HepG2 (cell line): Measurements from ENCODE around the gene ZNF230. TPM values are rescaled to one million over a fixed set of nuclear protein-coding genes. Genes with fewer than 3 reads are reported as not detected.

Experiments
- ELF1 ChIP-seq: sonication (generic); formaldehyde crosslinking; IDR thresholded peaks from 2 replicates; pipeline ENCODE4 v1.4.0; 2020; ENCODE audit warnings: missing genetic modification reagents
- GABPA ChIP-seq, 2 experiments: IDR thresholded peaks; 2 replicates each; pipeline ENCODE4 v1.6.1; 2011 to 2016; ENCODE audit warnings: low read depth in 2 of 2, low read length in 1 of 2, missing biosample characterization in 1 of 2, missing genetic modification characterization in 1 of 2
- GTF3A ChIP-seq: sonication (generic); formaldehyde crosslinking; conservative IDR thresholded peaks from 2 replicates; pipeline ENCODE4 v1.4.0; 2020; ENCODE audit warnings: mild to moderate bottlenecking, missing genetic modification reagents
- HOXA3 ChIP-seq: sonication (generic); formaldehyde crosslinking; IDR thresholded peaks from 2 replicates; pipeline ENCODE4 v1.5.0; 2020; ENCODE audit warnings: missing genetic modification reagents
- HOXA7 ChIP-seq: sonication (generic); formaldehyde crosslinking; IDR thresholded peaks from 2 replicates; pipeline ENCODE4 v1.8.1; 2022; ENCODE audit warnings: mild to moderate bottlenecking, missing genetic modification reagents, moderate library complexity
- KDM5A ChIP-seq: fragments of 200-600 bp; sonication (generic); IDR thresholded peaks from 2 replicates; pipeline ENCODE4 v1.7.0; 2018; ENCODE audit warnings: antibody characterized with exemption, mild to moderate bottlenecking, low read length, borderline replicate concordance
- KMT2A ChIP-seq: sonication (generic); formaldehyde crosslinking; IDR thresholded peaks from 2 replicates; pipeline ENCODE4 v1.4.0; 2020; ENCODE audit warnings: missing genetic modification reagents
- MBNL3 ChIP-seq: fragments of 250-450 bp; sonication (Bioruptor Pico); conservative IDR thresholded peaks from 2 replicates; pipeline ENCODE4 v1.8.0; 2022; ENCODE audit warnings: mild to moderate bottlenecking, inconsistent platforms
- MED13 ChIP-seq: sonication (generic); formaldehyde crosslinking; IDR thresholded peaks from 2 replicates; pipeline ENCODE4 v1.5.0; 2020; ENCODE audit warnings: missing genetic modification reagents
- RAD21 ChIP-seq: fragments of 450-650 bp; formaldehyde crosslinking; IDR thresholded peaks from 2 replicates; pipeline ENCODE4 v1.5.0; 2020; ENCODE audit warnings: mild to moderate bottlenecking
- RBFOX2 ChIP-seq: fragments of 200-400 bp; formaldehyde crosslinking; IDR thresholded peaks from 2 replicates; pipeline ENCODE4 v1.6.1; 2017; ENCODE audit warnings: low read depth, mild to moderate bottlenecking, low read length
- SCMH1 ChIP-seq: sonication (generic); formaldehyde crosslinking; IDR thresholded peaks from 2 replicates; pipeline ENCODE4 v1.9.0; 2021; ENCODE audit warnings: missing genetic modification reagents, mild to moderate bottlenecking, borderline replicate concordance
- SRSF9 ChIP-seq: fragments of 200-400 bp; formaldehyde crosslinking; IDR thresholded peaks from 2 replicates; pipeline ENCODE4 v1.6.1; 2018; ENCODE audit warnings: borderline replicate concordance, mild to moderate bottlenecking, low read depth, low read length; ENCODE audit not compliant: insufficient read depth, poor library complexity, severe bottlenecking
- SRY ChIP-seq: sonication (generic); formaldehyde crosslinking; IDR thresholded peaks from 2 replicates; pipeline ENCODE4 v1.8.0; 2022; ENCODE audit warnings: mild to moderate bottlenecking, missing genetic modification reagents
- TFDP2 ChIP-seq: sonication (generic); formaldehyde crosslinking; IDR thresholded peaks from 2 replicates; pipeline ENCODE4 v1.4.0; 2020; ENCODE audit warnings: missing genetic modification reagents
- ZFAT ChIP-seq: sonication (generic); formaldehyde crosslinking; conservative IDR thresholded peaks from 2 replicates; pipeline ENCODE4 v1.8.1; 2023; ENCODE audit warnings: missing genetic modification reagents, inconsistent platforms
- ZNF180 ChIP-seq: sonication (generic); formaldehyde crosslinking; IDR thresholded peaks from 2 replicates; pipeline ENCODE4 v1.4.0; 2020; ENCODE audit warnings: low read depth, missing genetic modification reagents, borderline replicate concordance
- ZNF468 ChIP-seq: sonication (generic); formaldehyde crosslinking; IDR thresholded peaks from 2 replicates; pipeline ENCODE4 v1.8.0; 2022; ENCODE audit warnings: mild to moderate bottlenecking, moderate library complexity, missing genetic modification reagents
- ZNF546 ChIP-seq: sonication (generic); formaldehyde crosslinking; conservative IDR thresholded peaks from 2 replicates; pipeline ENCODE4 v1.8.1; 2023; ENCODE audit warnings: mild to moderate bottlenecking, missing genetic modification reagents
- ZSCAN9 ChIP-seq: IDR thresholded peaks from 2 replicates; pipeline ENCODE4 v1.6.1; 2016; ENCODE audit warnings: borderline replicate concordance
- polyA plus RNA-seq, 8 experiments: library from polyadenylated mRNA; depleted of rRNA in 3 of 8; stranded (reverse) in 7 of 8; unstranded in 1 of 8; fragments of >200 nt; fragmentation: Illumina TruSeq in 4 of 8; extraction: Trizol in 4 of 8; gene quantifications; 2 replicates each; pipeline versions ENCODE4 v1.2.1 to v1.2.3, GENCODE V29; 2011 to 2016; ENCODE audit warnings: low read depth in 4 of 8, missing spikeins in 1 of 8, mixed read lengths in 1 of 8; ENCODE audit not compliant: insufficient read depth in 1 of 8
- total RNA-seq, 5 experiments: library from RNA; depleted of rRNA; stranded (reverse); fragments of >200 nt; fragmentation: Illumina TruSeq; extraction: Trizol; gene quantifications; 2 replicates each; pipeline ENCODE4 v1.2.3, GENCODE V29; 2016; ENCODE audit warnings: low read depth in 1 of 5
- TF ChIP-seq, protein P1 (sequence below): sonication (generic); formaldehyde crosslinking; IDR thresholded peaks from 2 replicates; pipeline ENCODE4 v1.4.0; 2020; ENCODE audit warnings: missing genetic modification reagents

The ZNF230 gene
- total and polyA plus RNA-seq, 2 of the 13 experiments (the other 11 are each of a cell fraction or from before 2014, with no cell fraction given) = 2.4 to 5.5 TPM

DNA sequence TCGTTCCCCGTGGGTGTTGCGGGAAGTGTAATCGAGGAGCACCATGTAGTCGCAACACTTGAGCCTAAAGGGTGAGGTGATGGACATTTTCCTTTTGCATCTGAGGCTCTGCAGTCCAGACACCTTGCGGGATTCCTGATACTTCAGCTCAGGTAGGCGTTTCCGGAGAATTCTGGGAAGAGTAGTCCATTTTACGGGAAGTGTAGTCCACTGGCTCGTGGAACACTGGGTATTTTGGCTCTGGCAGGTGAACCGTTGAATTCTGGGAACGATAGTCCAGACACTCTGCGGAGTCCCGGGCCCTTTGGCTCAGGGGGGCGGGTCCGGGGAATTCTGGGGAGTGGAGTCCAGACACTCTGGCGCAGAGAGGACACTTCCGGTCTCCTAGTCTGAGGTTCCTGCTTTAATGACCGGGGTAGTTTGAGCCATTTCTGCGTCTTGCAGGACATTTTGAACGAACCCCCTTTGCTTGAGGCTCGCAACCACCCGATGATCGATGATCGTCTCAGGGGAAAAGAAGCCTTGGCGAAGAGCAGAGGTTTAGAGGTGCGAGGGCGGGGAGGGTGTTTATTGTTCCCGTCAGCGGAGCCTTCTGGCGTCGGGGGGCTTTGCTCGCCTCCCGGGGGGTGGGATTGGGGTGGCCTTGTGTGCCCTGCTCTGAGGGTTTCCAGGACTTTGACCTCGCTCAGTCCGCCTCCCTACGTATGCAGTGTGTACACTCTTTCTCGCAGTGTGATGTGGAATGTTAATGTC, 49.1 kb downstream of the ZNF230 start, which contains the start of gene ZNF223 (continued):
- TF ChIP-seq, protein P1, sequence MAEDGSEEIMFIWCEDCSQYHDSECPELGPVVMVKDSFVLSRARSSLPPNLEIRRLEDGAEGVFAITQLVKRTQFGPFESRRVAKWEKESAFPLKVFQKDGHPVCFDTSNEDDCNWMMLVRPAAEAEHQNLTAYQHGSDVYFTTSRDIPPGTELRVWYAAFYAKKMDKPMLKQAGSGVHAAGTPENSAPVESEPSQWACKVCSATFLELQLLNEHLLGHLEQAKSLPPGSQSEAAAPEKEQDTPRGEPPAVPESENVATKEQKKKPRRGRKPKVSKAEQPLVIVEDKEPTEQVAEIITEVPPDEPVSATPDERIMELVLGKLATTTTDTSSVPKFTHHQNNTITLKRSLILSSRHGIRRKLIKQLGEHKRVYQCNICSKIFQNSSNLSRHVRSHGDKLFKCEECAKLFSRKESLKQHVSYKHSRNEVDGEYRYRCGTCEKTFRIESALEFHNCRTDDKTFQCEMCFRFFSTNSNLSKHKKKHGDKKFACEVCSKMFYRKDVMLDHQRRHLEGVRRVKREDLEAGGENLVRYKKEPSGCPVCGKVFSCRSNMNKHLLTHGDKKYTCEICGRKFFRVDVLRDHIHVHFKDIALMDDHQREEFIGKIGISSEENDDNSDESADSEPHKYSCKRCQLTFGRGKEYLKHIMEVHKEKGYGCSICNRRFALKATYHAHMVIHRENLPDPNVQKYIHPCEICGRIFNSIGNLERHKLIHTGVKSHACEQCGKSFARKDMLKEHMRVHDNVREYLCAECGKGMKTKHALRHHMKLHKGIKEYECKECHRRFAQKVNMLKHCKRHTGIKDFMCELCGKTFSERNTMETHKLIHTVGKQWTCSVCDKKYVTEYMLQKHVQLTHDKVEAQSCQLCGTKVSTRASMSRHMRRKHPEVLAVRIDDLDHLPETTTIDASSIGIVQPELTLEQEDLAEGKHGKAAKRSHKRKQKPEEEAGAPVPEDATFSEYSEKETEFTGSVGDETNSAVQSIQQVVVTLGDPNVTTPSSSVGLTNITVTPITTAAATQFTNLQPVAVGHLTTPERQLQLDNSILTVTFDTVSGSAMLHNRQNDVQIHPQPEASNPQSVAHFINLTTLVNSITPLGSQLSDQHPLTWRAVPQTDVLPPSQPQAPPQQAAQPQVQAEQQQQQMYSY (CRISPR knock-in tag) = no peak
- TF ChIP-seq SRY (CRISPR knock-in tag) (no peak), ZNF180 (CRISPR knock-in tag) (no peak), ELF1 (peak; percentile 97), KMT2A (no peak), MED13 (no peak), ZNF468 (no peak), SRSF9 (no peak), MBNL3 (CRISPR knock-in tag) (no peak), ZFAT (CRISPR knock-in tag) (no peak), RBFOX2 (0 out of 2 replicates have a peak, but pooled peaks have one; percentile 14), ZSCAN9 (CRISPR knock-in tag) (no peak), RAD21 (no peak), KDM5A (peak; percentile 65; the same call in 1 of the 2 replicates), SCMH1 (no peak), HOXA3 (CRISPR knock-in tag) (peak; percentile 69), GABPA (IDR thresholded peaks at IDR 0.05; ENCODE audit: low read depth, low read length) (peak; percentile 75), GABPA (CRISPR knock-in tag; IDR thresholded peaks at IDR 0.05; ENCODE audit: low read depth) (peak; percentile 96), GTF3A (CRISPR knock-in tag) (no peak), HOXA7 (CRISPR knock-in tag) (no peak), ZNF546 (CRISPR knock-in tag) (no peak), TFDP2 (CRISPR knock-in tag) (no peak)
